ENCODE measurements around the gene CFAP92. TPM values are rescaled to one million over a fixed set of nuclear protein-coding genes. Genes with fewer than 3 reads are reported as not detected.

The CFAP92 gene
- total RNA-seq (1 to 10 TPM in 1 of 9 donors, under 1 TPM in 5, not detected in 3; 0.12 to 1.8 (median 0.47) TPM), polyA plus RNA-seq (under 1 TPM; 0.17 to 0.23 TPM)
- long read RNA-seq, donor 1: 0 reads
- long read RNA-seq, donor 2, partial matches to known transcripts: 1 of 1 reads
- long read RNA-seq, donor 2, other reads (novel, unspliced or antisense): 0 of 1 reads
- long read RNA-seq, donor 3, full-length matches to known transcripts: 1 of 2 reads
- long read RNA-seq, donor 3, partial matches to known transcripts: 0 of 2 reads
- long read RNA-seq, donor 3, other reads (novel, unspliced or antisense): 1 of 2 reads

GRCh38 chr3:128993461-128994172, at the start of gene CFAP92:
TSS of gene CFAP92 (minus strand) at chr3:128994076. CDS start at chr3:128993304, 772 bp downstream.
- Histone ChIP-seq H3K36me3 (no peaks in the 10 kb centered on the region), H3K4me3 (peak within 1 kb of the TSS in 11 of 12 donors; percentile 31 to 61 (median 51)), H3K27me3 (no peaks in the 10 kb centered on the region), H3K9me3 (no peaks in the 10 kb centered on the region), H3K4me1 (peaks cover 0 to 16% (median 11%) of the 10 kb centered on the region in 12 donors), H3K27ac (no peak within 1 kb of the TSS)
- DNase-seq: peak; percentile 89 to 94 (median 90)
- ATAC-seq: peak; percentile 83 to 99 (median 98)
- 9 to 25% (median 14%) methylated on average over 30 to 57 of the region's 57 CpGs for WGBS, 4 donors
- TF ChIP-seq, protein P1, sequence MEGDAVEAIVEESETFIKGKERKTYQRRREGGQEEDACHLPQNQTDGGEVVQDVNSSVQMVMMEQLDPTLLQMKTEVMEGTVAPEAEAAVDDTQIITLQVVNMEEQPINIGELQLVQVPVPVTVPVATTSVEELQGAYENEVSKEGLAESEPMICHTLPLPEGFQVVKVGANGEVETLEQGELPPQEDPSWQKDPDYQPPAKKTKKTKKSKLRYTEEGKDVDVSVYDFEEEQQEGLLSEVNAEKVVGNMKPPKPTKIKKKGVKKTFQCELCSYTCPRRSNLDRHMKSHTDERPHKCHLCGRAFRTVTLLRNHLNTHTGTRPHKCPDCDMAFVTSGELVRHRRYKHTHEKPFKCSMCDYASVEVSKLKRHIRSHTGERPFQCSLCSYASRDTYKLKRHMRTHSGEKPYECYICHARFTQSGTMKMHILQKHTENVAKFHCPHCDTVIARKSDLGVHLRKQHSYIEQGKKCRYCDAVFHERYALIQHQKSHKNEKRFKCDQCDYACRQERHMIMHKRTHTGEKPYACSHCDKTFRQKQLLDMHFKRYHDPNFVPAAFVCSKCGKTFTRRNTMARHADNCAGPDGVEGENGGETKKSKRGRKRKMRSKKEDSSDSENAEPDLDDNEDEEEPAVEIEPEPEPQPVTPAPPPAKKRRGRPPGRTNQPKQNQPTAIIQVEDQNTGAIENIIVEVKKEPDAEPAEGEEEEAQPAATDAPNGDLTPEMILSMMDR (IDR thresholded peaks at IDR 0.05): no peak
- no peak for TF ChIP-seq POLR2A (IDR thresholded peaks at IDR 0.05)
- intact Hi-C loops (cut with DNase I): no loop called here

- Histone ChIP-seq H3K36me3 (peaks cover 0 to 12% (median 0%) of the 10 kb centered on the region in 9 donors), H3K27me3 (peaks cover 0 to 5% (median 2%) of the 10 kb centered on the region in 9 donors), H3K4me1 (peaks cover 0 to 5% (median 3%) of the 10 kb centered on the region in 12 donors), H3K9me3 (peaks cover 0 to 24% (median 0%) of the 10 kb centered on the region in 12 donors), H3K4me3 (no peak overlapping the region), H3K27ac (no peak overlapping the region)
- intact Hi-C loops (cut with DNase I): no loop called here
- DNase-seq: peak in 1 of 5 donors; percentile 8
- TF ChIP-seq, protein P1 (IDR thresholded peaks at IDR 0.05): no peak
- no peak for TF ChIP-seq POLR2A (IDR thresholded peaks at IDR 0.05)
- WGBS, 4 donors: 86 to 90% (median 89%) methylated on average over 15 of the region's 15 CpGs
- no peak for ATAC-seq
Observed at GRCh38 chr3:129040579-129041300, 46.9 kb upstream of the CFAP92 start.

DNA sequence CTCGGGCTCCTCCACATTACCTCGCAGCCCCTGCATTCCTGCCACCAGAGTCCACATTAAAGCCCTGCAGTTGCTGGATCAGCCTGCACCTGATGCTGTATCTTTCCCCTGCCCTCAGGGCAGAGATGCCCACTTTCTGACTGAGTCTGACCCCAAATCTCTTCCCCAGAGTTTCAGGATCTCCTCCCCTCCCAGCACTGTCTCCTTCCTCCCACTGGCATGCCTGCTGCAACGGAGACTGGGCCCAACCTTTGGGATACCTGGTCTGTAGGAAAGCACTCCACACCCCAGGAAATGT, 46.1 kb upstream of the CFAP92 start:
- intact Hi-C loops (cut with DNase I): no loop called here
- H3K4me1 ChIP-seq: no peaks in the 10 kb centered on the region
- H3K4me3 ChIP-seq: no peak overlapping the region
- TF ChIP-seq POLR2A (IDR thresholded peaks at IDR 0.05): no peak
- TF ChIP-seq, protein P1 (IDR thresholded peaks at IDR 0.05): no peak
- ATAC-seq (no peak), DNase-seq (peak in 1 of 5 donors; percentile 11)
- peaks cover 0 to 19% (median 0%) of the 10 kb centered on the region in 9 donors for H3K36me3 ChIP-seq
- 78 to 87% (median 84%) methylated on average over 3 of the region's 3 CpGs for WGBS, 4 donors
- no peaks in the 10 kb centered on the region for H3K27me3 ChIP-seq
- peaks cover 0 to 24% (median 0%) of the 10 kb centered on the region in 12 donors for H3K9me3 ChIP-seq
- H3K27ac ChIP-seq: no peak overlapping the region

Measured in heart left ventricle (tissue), 16 donors.